Gastrocnemius medialis (tissue), 4 donors: ENCODE results near the gene PNPLA3.

ENCODE experiments used
- CTCF ChIP-seq, 5 experiments: fragments of 450-650 bp in 3 of 5; fragments of 200-600 bp in 2 of 5; sonication (generic) in 2 of 5; IDR thresholded peaks in 4 of 5; conservative IDR thresholded peaks in 1 of 5; 1 replicate in 4 of 5; 2 replicates in 1 of 5; pipeline ENCODE4 v1.5.1; 2016 to 2019; ENCODE audit warnings: antibody characterized with exemption in 5 of 5, mild to moderate bottlenecking in 3 of 5, moderate library complexity in 3 of 5
- POLR2A ChIP-seq, 2 donors: fragments of 450-650 bp; IDR thresholded peaks; one replicate each; pipeline ENCODE4 v1.6.1; 2017; ENCODE audit warnings: antibody characterized with exemption in 2 of 2, mild to moderate bottlenecking in 2 of 2, moderate library complexity in 2 of 2

- TF ChIP-seq CTCF (IDR thresholded peaks at IDR 0.05 in 4 of 5, conservative IDR thresholded peaks at IDR 0.05 in 1 of 5): no peak
- no peak for TF ChIP-seq POLR2A (IDR thresholded peaks at IDR 0.05)
Observed at GRCh38 chr22:43975041-43975440, 51.4 kb downstream of the PNPLA3 start.
